Natural killer cell (primary cell): ENCODE data around the gene CNN1. TPM values are rescaled to one million over a fixed set of nuclear protein-coding genes. Genes with fewer than 3 reads are reported as not detected.

Experiments used
- ATAC-seq, 3 donors: fragments of 150-1000 bp in 2 of 3; fragments of 200-7000 bp in 1 of 3; cut with Tn5 transposase; 1 replicate in 1 of 3; 2 replicates in 2 of 3; pipeline ENCODE4 v1.10.0; 2021; ENCODE audit warnings: mild to moderate bottlenecking in 2 of 3, moderate library complexity in 2 of 3
- DNase-seq, 2 donors: peaks; one replicate each; pipeline versions ENCODE4 v3.0.0 to v3.0.0-alpha.2; 2013 to 2021; ENCODE audit warnings: mixed read lengths in 1 of 2
- H3K27ac ChIP-seq: one replicate; pipeline ENCODE4 v1.5.1; 2013; ENCODE audit warnings: mild to moderate bottlenecking, low read length
- H3K27me3 ChIP-seq: one replicate; pipeline ENCODE4 v1.6.1; 2013; ENCODE audit warnings: low read length; ENCODE audit not compliant: control insufficient read depth, insufficient read depth
- H3K36me3 ChIP-seq: one replicate; pipeline ENCODE4 v1.6.1; 2013; ENCODE audit warnings: low read length; ENCODE audit not compliant: control insufficient read depth, insufficient read depth
- H3K4me1 ChIP-seq: one replicate; pipeline ENCODE4 v1.6.1; 2013; ENCODE audit warnings: low read length; ENCODE audit not compliant: control insufficient read depth, insufficient read depth
- H3K4me3 ChIP-seq: one replicate; pipeline ENCODE4 v1.5.1; 2013; ENCODE audit warnings: low read length
- H3K9me3 ChIP-seq: one replicate; pipeline ENCODE4 v1.6.1; 2013; ENCODE audit warnings: low read length; ENCODE audit not compliant: control insufficient read depth, insufficient read depth
- H3K27ac Mint-ChIP-seq, 2 donors: one replicate each; pipeline ENCODE4 v1.8.0; 2022; ENCODE audit warnings: mild to moderate bottlenecking in 2 of 2, mixed read lengths in 2 of 2, moderate library complexity in 1 of 2
- H3K27me3 Mint-ChIP-seq, 2 donors: one replicate each; pipeline ENCODE4 v1.8.0; 2022; ENCODE audit warnings: low read depth in 2 of 2, mixed read lengths in 2 of 2
- H3K36me3 Mint-ChIP-seq: one replicate; pipeline ENCODE4 v1.8.0; 2022; ENCODE audit warnings: mixed read lengths
- H3K4me1 Mint-ChIP-seq, 2 donors: one replicate each; pipeline ENCODE4 v1.8.0; 2022; ENCODE audit warnings: mixed read lengths in 2 of 2
- H3K4me3 Mint-ChIP-seq: one replicate; pipeline ENCODE4 v1.8.0; 2022; ENCODE audit warnings: mild to moderate bottlenecking, moderate library complexity, mixed read lengths
- H3K9me3 Mint-ChIP-seq, 2 donors: one replicate each; pipeline ENCODE4 v1.8.0; 2022; ENCODE audit warnings: mixed read lengths in 2 of 2
- WGBS: methylation state at CpG from one replicate; pipeline ENCODE4 v1.1.7; 2013; ENCODE audit warnings: missing lambda C conversion rate; ENCODE audit not compliant: insufficient coverage; 5-methylcytosine and 5-hydroxymethylcytosine counted together
- intact Hi-C: fragments of 100-400 bp; cut with micrococcal nuclease; formaldehyde crosslinking; loops from one replicate; pipeline ENCODE4 v1.14.2; 2022
- total RNA-seq, 4 donors: library from RNA; stranded (reverse); fragments of 120-200 nt in 1 of 4; gene quantifications; one replicate each; pipeline versions ENCODE4 v1.2.3 to v1.2.4, GENCODE V29; 2013 to 2022
- TF ChIP-seq, protein P1 (sequence below): fragments of 200-600 bp; IDR thresholded peaks from one replicate; pipeline ENCODE4 v1.8.0; 2022; ENCODE audit warnings: antibody characterized with exemption

CNN1 gene
- total RNA-seq, 3 donors from 2014 or later (not counting 1 experiment from before 2014, with no cell fraction given): not detected

DNA sequence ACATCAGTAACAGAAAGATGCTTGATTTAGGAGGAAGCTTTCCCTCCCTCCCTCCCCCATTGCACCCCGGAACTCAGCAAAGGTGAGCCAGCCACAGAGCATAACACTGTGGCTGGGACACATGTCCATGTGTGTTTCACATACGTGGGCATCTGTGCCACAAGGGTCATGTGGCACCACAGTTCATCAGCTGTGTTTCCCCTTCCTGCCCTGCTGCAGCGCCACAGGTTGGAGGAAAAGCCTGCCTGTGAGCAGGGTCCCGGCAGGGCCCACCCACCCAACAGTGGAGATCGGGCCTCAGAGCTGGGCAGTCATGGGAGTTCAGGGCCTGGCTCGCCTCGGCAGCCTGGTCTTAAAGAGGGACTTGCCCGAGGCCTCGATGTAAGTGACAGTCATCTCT, 36.0 kb downstream of the CNN1 start:
- DNase-seq (no peak), ATAC-seq (peak in 1 of 3 donors; percentile 27)
- 51% methylated on average over 9 of the region's 9 CpGs for WGBS
- peak overlapping the region; percentile 48 for H3K27ac ChIP-seq
- peaks cover 34% of the 10 kb centered on the region for H3K4me1 ChIP-seq
- Mint-ChIP-seq H3K27me3 (no peaks in the 10 kb centered on the region), H3K4me1 (peaks cover 0 to 6% of the 10 kb centered on the region in 2 donors), H3K27ac (no peak overlapping the region), H3K36me3 (no peaks in the 10 kb centered on the region), H3K9me3 (no peaks in the 10 kb centered on the region), H3K4me3 (no peak overlapping the region)
- no peaks in the 10 kb centered on the region for H3K27me3 ChIP-seq
- no peak overlapping the region for H3K4me3 ChIP-seq
- TF ChIP-seq, protein P1, sequence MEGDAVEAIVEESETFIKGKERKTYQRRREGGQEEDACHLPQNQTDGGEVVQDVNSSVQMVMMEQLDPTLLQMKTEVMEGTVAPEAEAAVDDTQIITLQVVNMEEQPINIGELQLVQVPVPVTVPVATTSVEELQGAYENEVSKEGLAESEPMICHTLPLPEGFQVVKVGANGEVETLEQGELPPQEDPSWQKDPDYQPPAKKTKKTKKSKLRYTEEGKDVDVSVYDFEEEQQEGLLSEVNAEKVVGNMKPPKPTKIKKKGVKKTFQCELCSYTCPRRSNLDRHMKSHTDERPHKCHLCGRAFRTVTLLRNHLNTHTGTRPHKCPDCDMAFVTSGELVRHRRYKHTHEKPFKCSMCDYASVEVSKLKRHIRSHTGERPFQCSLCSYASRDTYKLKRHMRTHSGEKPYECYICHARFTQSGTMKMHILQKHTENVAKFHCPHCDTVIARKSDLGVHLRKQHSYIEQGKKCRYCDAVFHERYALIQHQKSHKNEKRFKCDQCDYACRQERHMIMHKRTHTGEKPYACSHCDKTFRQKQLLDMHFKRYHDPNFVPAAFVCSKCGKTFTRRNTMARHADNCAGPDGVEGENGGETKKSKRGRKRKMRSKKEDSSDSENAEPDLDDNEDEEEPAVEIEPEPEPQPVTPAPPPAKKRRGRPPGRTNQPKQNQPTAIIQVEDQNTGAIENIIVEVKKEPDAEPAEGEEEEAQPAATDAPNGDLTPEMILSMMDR: no peak
- no peaks in the 10 kb centered on the region for H3K36me3 ChIP-seq
- H3K9me3 ChIP-seq: no peaks in the 10 kb centered on the region
- intact Hi-C loops: no loop called here

DNA sequence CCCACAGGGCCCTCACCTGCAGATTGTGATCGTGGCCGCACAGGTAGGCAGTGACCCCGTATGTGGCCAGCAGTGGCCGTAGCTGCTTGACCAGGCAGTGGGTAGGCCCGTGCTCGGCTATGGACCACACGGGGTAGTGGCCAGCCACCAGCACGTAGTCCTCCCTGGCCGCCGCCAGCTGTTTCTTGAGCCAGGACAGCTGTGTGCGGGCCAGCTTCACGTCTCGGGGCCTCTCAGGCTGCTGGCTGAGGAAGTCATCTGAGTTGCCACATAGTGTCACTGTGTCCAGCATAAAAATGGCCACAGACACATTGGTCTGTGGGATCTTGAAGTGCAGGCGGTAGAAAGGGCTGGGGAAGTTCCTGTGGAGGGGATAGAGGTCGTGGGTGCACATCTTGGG, 37.6 kb downstream of the CNN1 start:
- peaks cover 4 to 11% of the 10 kb centered on the region in 2 donors for H3K4me1 Mint-ChIP-seq
- intact Hi-C loops: no loop called here
- H3K27me3 Mint-ChIP-seq: no peaks in the 10 kb centered on the region
- Histone ChIP-seq H3K4me3 (no peak overlapping the region), H3K36me3 (no peaks in the 10 kb centered on the region), H3K27ac (no peak overlapping the region), H3K4me1 (peaks cover 46% of the 10 kb centered on the region), H3K9me3 (no peaks in the 10 kb centered on the region), H3K27me3 (no peaks in the 10 kb centered on the region)
- WGBS: 93% methylated on average over 15 of the region's 15 CpGs
- H3K36me3 Mint-ChIP-seq: no peaks in the 10 kb centered on the region
- DNase-seq: no peak
- H3K4me3 Mint-ChIP-seq: no peak overlapping the region
- no peaks in the 10 kb centered on the region for H3K9me3 Mint-ChIP-seq
- TF ChIP-seq, protein P1: no peak
- no peak for ATAC-seq
- no peak overlapping the region for H3K27ac Mint-ChIP-seq

DNA sequence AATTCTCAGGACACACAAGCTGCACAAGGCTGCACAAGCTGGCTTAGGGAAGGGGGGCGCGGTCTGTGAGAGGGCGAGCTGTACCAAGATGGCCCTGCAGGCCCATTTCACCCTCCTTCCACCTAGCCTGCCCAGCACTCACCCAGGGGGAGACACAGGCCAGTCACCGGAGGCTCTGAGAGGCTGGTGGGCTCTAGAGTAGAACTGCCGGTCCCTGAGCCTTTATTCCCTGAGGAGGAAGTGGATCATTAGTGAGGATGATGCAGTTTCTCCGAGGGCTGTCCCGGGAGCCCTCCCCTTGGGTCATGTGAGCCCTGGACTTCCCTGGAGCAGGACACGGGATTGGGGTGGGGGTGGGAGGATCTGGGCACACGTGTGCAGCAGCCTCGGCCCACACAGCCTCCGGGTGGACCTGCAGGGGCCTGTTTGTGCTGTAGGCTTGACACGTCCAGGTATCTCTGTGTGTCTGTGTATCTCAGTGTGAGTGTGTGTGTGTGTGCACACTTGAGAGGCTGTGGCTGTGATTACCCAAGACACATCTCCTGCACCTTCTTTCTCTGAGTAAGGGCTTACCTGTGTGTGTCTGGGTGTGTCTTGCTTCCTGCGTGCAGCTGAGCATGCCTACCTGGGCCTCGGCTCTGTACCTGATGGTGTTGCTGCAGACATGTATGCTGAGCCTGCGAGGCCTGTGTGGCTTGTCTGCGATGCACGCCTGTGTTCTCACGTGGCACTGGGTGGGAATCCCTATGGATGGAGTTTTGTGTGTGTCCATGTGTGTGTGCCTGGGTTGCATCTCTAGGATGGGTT, 39.0 kb downstream of the CNN1 start, which contains the start of gene ACP5:
TSS of gene ACP5 (minus strand) at position 195 of the 807 bp plus-strand sequence. CDS start 328 bp downstream, outside the sequence.
- ATAC-seq: no peak
- peaks cover 56% of the 10 kb centered on the region for H3K4me1 ChIP-seq
- intact Hi-C loops: no loop called here
- no peak for DNase-seq
- H3K27me3 ChIP-seq: no peaks in the 10 kb centered on the region
- WGBS: 84% methylated on average over 18 of the region's 18 CpGs
- no peaks in the 10 kb centered on the region for H3K9me3 Mint-ChIP-seq
- H3K27ac ChIP-seq: peak within 1 kb of the TSS; percentile 30
- peak within 1 kb of the TSS; percentile 55 for H3K4me3 ChIP-seq
- no peaks in the 10 kb centered on the region for H3K36me3 ChIP-seq
- no peaks in the 10 kb centered on the region for H3K27me3 Mint-ChIP-seq
- TF ChIP-seq, protein P1: no peak
- H3K9me3 ChIP-seq: no peaks in the 10 kb centered on the region
- H3K4me3 Mint-ChIP-seq: peak within 1 kb of the TSS; percentile 67
- H3K36me3 Mint-ChIP-seq: no peaks in the 10 kb centered on the region
- H3K27ac Mint-ChIP-seq: no peak within 1 kb of the TSS
- H3K4me1 Mint-ChIP-seq: peaks cover 14 to 19% of the 10 kb centered on the region in 2 donors
